Measurements from ENCODE around the gene CCDC102A.

CCDC102A gene

GRCh38 chr16:57518922-57519321 lies 17.4 kb downstream of the CCDC102A start:
- TF ChIP-seq CTCF (IDR thresholded peaks at IDR 0.05; ENCODE audit: insufficient read depth, low read depth, low read length, missing control alignments), result no peak
- DNase-seq (ENCODE audit: low read depth), result no peak
- H3K4me3 ChIP-seq (ENCODE audit: low read depth, low read length), result no peak overlapping the region

- TF ChIP-seq CTCF (IDR thresholded peaks at IDR 0.05; ENCODE audit: insufficient read depth, low read depth, low read length, missing control alignments), result no peak
- no peak for DNase-seq (ENCODE audit: low read depth)
- H3K4me3 ChIP-seq (ENCODE audit: low read depth, low read length), result no peak overlapping the region
These were observed 17.9 kb downstream of the CCDC102A start for GRCh38 chr16:57518520-57518919.

- no peak for DNase-seq (ENCODE audit: low read depth)
- H3K4me3 ChIP-seq (ENCODE audit: low read depth, low read length), result no peak overlapping the region
- TF ChIP-seq CTCF (IDR thresholded peaks at IDR 0.05; ENCODE audit: insufficient read depth, low read depth, low read length, missing control alignments), result no peak
These were observed 18.7 kb downstream of the CCDC102A start for GRCh38 chr16:57517397-57518367.

GRCh38 chr16:57516773-57517172 lies 19.6 kb downstream of the CCDC102A start:
- no peak for TF ChIP-seq CTCF (IDR thresholded peaks at IDR 0.05; ENCODE audit: insufficient read depth, low read depth, low read length, missing control alignments)
- no peak for DNase-seq (ENCODE audit: low read depth)
- H3K4me3 ChIP-seq (ENCODE audit: low read depth, low read length), result no peak overlapping the region

- TF ChIP-seq CTCF (IDR thresholded peaks at IDR 0.05; ENCODE audit: insufficient read depth, low read depth, low read length, missing control alignments), result no peak
- DNase-seq (ENCODE audit: low read depth), result no peak
- no peak overlapping the region for H3K4me3 ChIP-seq (ENCODE audit: low read depth, low read length)
These were observed 20.1 kb downstream of the CCDC102A start for GRCh38 chr16:57516176-57516725.

GRCh38 chr16:57514791-57515600 lies 21.4 kb downstream of the CCDC102A start:
- no peak for TF ChIP-seq CTCF (IDR thresholded peaks at IDR 0.05; ENCODE audit: insufficient read depth, low read depth, low read length, missing control alignments)
- no peak overlapping the region for H3K4me3 ChIP-seq (ENCODE audit: low read depth, low read length)
- DNase-seq (ENCODE audit: low read depth), result no peak

All from GM12865 (cell line).